Caco-2 (cell line): Measurements from ENCODE around the gene KDM4B. TPM values are rescaled to one million over a fixed set of nuclear protein-coding genes. Genes with fewer than 3 reads are reported as not detected.

Source experiments
- BruUV-seq: library from RNA; stranded (reverse); fragments of 400-500 nt; replicated peaks from 2 replicates; lab custom pipeline; 2021; lab: Mats Ljungman, UMichigan
- CTCF ChIA-PET: fragments of 300-600 bp; sonication (Branson Sonifier 250); formaldehyde crosslinking; loops from one replicate; lab custom pipeline; 2022; ENCODE audit warnings: antibody characterized with exemption; lab: Charles Lee
- POLR2A ChIA-PET: fragments of 300-600 bp; sonication (Branson Sonifier 250); formaldehyde crosslinking; loops from one replicate; lab custom pipeline; 2022; ENCODE audit warnings: antibody characterized with exemption; lab: Charles Lee
- DNase-seq, 2 experiments: peaks; one replicate each; pipeline versions ENCODE4 v3.0.0 to v3.0.0-alpha.2; 2020 to 2022
- H3K27me3 ChIP-seq: replicated peaks from 2 replicates; pipeline ENCODE4 v1.6.0; 2011; ENCODE audit warnings: low read length; ENCODE audit not compliant: control insufficient read depth, insufficient read depth
- H3K36me3 ChIP-seq: 2 replicates; pipeline ENCODE4 v1.5.1; 2011; ENCODE audit warnings: low read length; ENCODE audit not compliant: control insufficient read depth, insufficient read depth
- H3K4me1 ChIP-seq: fragments of 250-450 bp; sonication (Bioruptor Pico); 2 replicates; pipeline ENCODE4 v1.5.1; 2020; ENCODE audit warnings: mild to moderate bottlenecking
- H3K4me3 ChIP-seq: 2 replicates; pipeline ENCODE4 v1.5.1; 2011; ENCODE audit warnings: low read depth, mild to moderate bottlenecking, control low read depth, low read length
- H3K9me3 ChIP-seq: fragments of 250-450 bp; sonication (Bioruptor Pico); 2 replicates; pipeline ENCODE4 v1.5.1; 2020; ENCODE audit warnings: mild to moderate bottlenecking, moderate library complexity
- H3K27ac Mint-ChIP-seq: one replicate; pipeline ENCODE4 v1.8.0; 2022; ENCODE audit warnings: mixed read lengths; ENCODE audit not compliant: unreplicated experiment
- H3K27me3 Mint-ChIP-seq: one replicate; pipeline ENCODE4 v1.8.0; 2022; ENCODE audit warnings: mixed read lengths; ENCODE audit not compliant: insufficient read depth, unreplicated experiment
- H3K36me3 Mint-ChIP-seq: one replicate; pipeline ENCODE4 v1.8.0; 2022; ENCODE audit warnings: mild to moderate bottlenecking, mixed read lengths; ENCODE audit not compliant: insufficient read depth, unreplicated experiment
- H3K4me1 Mint-ChIP-seq: one replicate; pipeline ENCODE4 v1.8.0; 2022; ENCODE audit warnings: low read depth, mixed read lengths; ENCODE audit not compliant: unreplicated experiment
- H3K4me3 Mint-ChIP-seq: one replicate; pipeline ENCODE4 v1.8.0; 2022; ENCODE audit warnings: mild to moderate bottlenecking, moderate library complexity, mixed read lengths; ENCODE audit not compliant: unreplicated experiment
- H3K9me3 Mint-ChIP-seq: one replicate; pipeline ENCODE4 v1.8.0; 2022; ENCODE audit warnings: mixed read lengths; ENCODE audit not compliant: unreplicated experiment
- CTCF ChIP-seq, 2 experiments: fragments of 200-600 bp in 1 of 2; IDR thresholded peaks; 1 replicate in 1 of 2; 2 replicates in 1 of 2; pipeline versions ENCODE4 v1.5.1 to v1.8.0; 2011 to 2022; ENCODE audit warnings: antibody characterized with exemption in 1 of 2, control low read depth in 1 of 2, inconsistent platforms in 1 of 2, low read depth in 1 of 2, low read length in 1 of 2, mild to moderate bottlenecking in 1 of 2, moderate library complexity in 1 of 2; ENCODE audit not compliant: insufficient read depth in 1 of 2, severe bottlenecking in 1 of 2, unreplicated experiment in 1 of 2
- intact Hi-C: fragments of 100-400 bp; cut with micrococcal nuclease; formaldehyde crosslinking; loops from one replicate; pipeline ENCODE4 v1.10.0; 2022; ENCODE audit not compliant: unreplicated experiment
- total RNA-seq: library from RNA; stranded (reverse); gene quantifications from 2 replicates; pipeline ENCODE4 v1.2.3, GENCODE V29; 2022

KDM4B gene
- total RNA-seq, 1 experiment from 2014 or later: 27.4 TPM

- Mint-ChIP-seq H3K27me3 (no peaks in the 10 kb centered on the region), H3K4me1 (no peaks in the 10 kb centered on the region), H3K36me3 (peaks cover 14% of the 10 kb centered on the region), H3K9me3 (no peaks in the 10 kb centered on the region), H3K4me3 (no peak overlapping the region), H3K27ac (no peak overlapping the region)
- H3K4me3 ChIP-seq: no peak overlapping the region
- H3K36me3 ChIP-seq: no peaks in the 10 kb centered on the region
- H3K4me1 ChIP-seq: no peaks in the 10 kb centered on the region
- CTCF ChIA-PET: interaction anchor here (0.6 to 1.5 kb wide), 2 partner anchors 107 to 128 kb away, joined by 6 to 10 read pairs; no protein-coding TSS in a partner anchor
- H3K27me3 ChIP-seq: no peaks in the 10 kb centered on the region
- BruUV-seq: no TSS peak
- peaks cover 4% of the 10 kb centered on the region; the same call in 1 of the 2 replicates for H3K9me3 ChIP-seq
- POLR2A ChIA-PET: no interaction called here
- no peak for DNase-seq
- intact Hi-C loops: loop anchor here (1.0 kb wide), 1 partner anchor 105 kb away; no protein-coding TSS in a partner anchor
- no peak for TF ChIP-seq CTCF (IDR thresholded peaks at IDR 0.05; ENCODE audit: insufficient read depth in 1 of 2, low read depth in 1 of 2, low read length in 1 of 2, severe bottlenecking in 1 of 2, unreplicated experiment in 1 of 2)
Measured at GRCh38 chr19:5153601-5154128, 184.8 kb downstream of the KDM4B start.

GRCh38 chr19:5154129-5154798, 185.4 kb downstream of the KDM4B start:
- Mint-ChIP-seq H3K27ac (no peak overlapping the region), H3K4me3 (no peak overlapping the region), H3K9me3 (no peaks in the 10 kb centered on the region), H3K27me3 (no peaks in the 10 kb centered on the region), H3K36me3 (peaks cover 10% of the 10 kb centered on the region), H3K4me1 (no peaks in the 10 kb centered on the region)
- peak; percentile 52 to 62 for TF ChIP-seq CTCF (IDR thresholded peaks at IDR 0.05; ENCODE audit: insufficient read depth in 1 of 2, low read depth in 1 of 2, low read length in 1 of 2, severe bottlenecking in 1 of 2, unreplicated experiment in 1 of 2)
- no peak overlapping the region for H3K4me3 ChIP-seq
- POLR2A ChIA-PET: no interaction called here
- intact Hi-C loops: loop anchor here (1.0 kb wide), 1 partner anchor 106 kb away; no protein-coding TSS in a partner anchor
- H3K36me3 ChIP-seq: no peaks in the 10 kb centered on the region
- DNase-seq: peak; percentile 63 to 65
- peaks cover 7% of the 10 kb centered on the region; the same call in 1 of the 2 replicates for H3K9me3 ChIP-seq
- no peaks in the 10 kb centered on the region for H3K4me1 ChIP-seq
- no peaks in the 10 kb centered on the region for H3K27me3 ChIP-seq
- CTCF ChIA-PET: interaction anchor here (0.6 to 1.5 kb wide), 4 partner anchors 19 to 129 kb away, joined by 3 to 10 read pairs (median 4); no protein-coding TSS in a partner anchor
- no TSS peak for BruUV-seq

GRCh38 chr19:5154799-5155426, 186.0 kb downstream of the KDM4B start:
- Mint-ChIP-seq H3K27me3 (no peaks in the 10 kb centered on the region), H3K36me3 (peaks cover 10% of the 10 kb centered on the region), H3K4me1 (no peaks in the 10 kb centered on the region), H3K4me3 (no peak overlapping the region), H3K9me3 (peaks cover 3% of the 10 kb centered on the region), H3K27ac (no peak overlapping the region)
- no peaks in the 10 kb centered on the region for H3K27me3 ChIP-seq
- H3K4me3 ChIP-seq: no peak overlapping the region
- TF ChIP-seq CTCF (IDR thresholded peaks at IDR 0.05; ENCODE audit: insufficient read depth in 1 of 2, low read depth in 1 of 2, low read length in 1 of 2, severe bottlenecking in 1 of 2, unreplicated experiment in 1 of 2): no peak
- H3K36me3 ChIP-seq: no peaks in the 10 kb centered on the region
- intact Hi-C loops: loop anchor here (1.0 kb wide), 1 partner anchor 107 kb away; no protein-coding TSS in a partner anchor
- no TSS peak for BruUV-seq
- no peak for DNase-seq
- POLR2A ChIA-PET: no interaction called here
- CTCF ChIA-PET: interaction anchor here (0.6 to 1.5 kb wide), 3 partner anchors 18 to 108 kb away, joined by 3 to 6 read pairs (median 3); no protein-coding TSS in a partner anchor
- peaks cover 7% of the 10 kb centered on the region; the same call in 1 of the 2 replicates for H3K9me3 ChIP-seq
- no peaks in the 10 kb centered on the region for H3K4me1 ChIP-seq
